ENCODE results near the gene KCNJ12. TPM values are rescaled to one million over a fixed set of nuclear protein-coding genes. Genes with fewer than 3 reads are reported as not detected.

KCNJ12 gene
- polyA plus RNA-seq, 1 donor: 4.5 TPM

DNA sequence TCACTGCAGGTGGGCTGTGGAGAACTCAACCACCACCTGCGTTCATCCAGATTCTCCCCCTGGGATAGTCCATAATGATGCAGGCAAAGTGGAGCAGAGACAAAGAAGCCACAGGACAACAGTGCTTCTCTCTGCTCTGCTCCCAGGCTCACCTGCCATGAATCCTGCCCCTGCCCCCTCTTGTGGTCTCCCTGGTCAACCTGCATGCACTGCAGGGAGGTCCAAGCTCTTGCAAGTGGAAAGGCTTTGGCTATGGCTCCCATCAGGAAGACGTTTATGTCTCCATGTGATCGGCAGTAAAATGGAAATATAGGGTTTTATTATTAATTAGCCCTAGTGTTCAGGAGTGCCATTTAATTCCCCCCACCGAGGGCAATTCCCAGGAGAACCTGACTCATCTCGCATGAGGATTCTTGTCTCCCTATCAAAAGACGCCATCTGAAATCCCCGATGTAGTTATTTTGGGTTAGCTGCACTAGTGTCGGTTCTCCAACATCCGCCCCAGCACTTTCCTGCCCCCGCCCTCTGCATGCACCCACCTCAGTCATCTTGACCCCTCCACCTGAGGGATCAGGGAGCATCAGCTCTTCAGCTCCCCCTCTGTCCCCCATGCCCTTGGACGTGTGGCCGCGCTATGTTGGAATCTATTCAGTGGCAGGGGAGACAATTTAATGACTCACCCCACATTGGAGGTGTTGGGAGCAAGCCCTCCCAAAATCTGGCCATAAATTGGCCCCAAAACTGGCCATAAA lies 91.8 kb downstream of the KCNJ12 start:
- DNase-seq: no peak

Other genes starting within 250 kb of the KCNJ12 start
- 40.5 TPM for gene DHRS7B, start 249.4 kb upstream of the KCNJ12 start, polyA plus RNA-seq (ENCODE audit: insufficient read length)
- 18.4 TPM for gene TMEM11, start 162.2 kb upstream of the KCNJ12 start, polyA plus RNA-seq (ENCODE audit: insufficient read length)
- 11.2 TPM for gene NATD1, start 122.9 kb upstream of the KCNJ12 start, polyA plus RNA-seq (ENCODE audit: insufficient read length)
- gene MAP2K3, start 91.6 kb upstream of the KCNJ12 start, polyA plus RNA-seq (ENCODE audit: insufficient read length): 20.5 TPM

Data from left kidney (tissue), 2 donors.